Loucy (cell line): Measurements from ENCODE around the gene TBATA.
A peak's percentile ranks its signal among the peaks of the same experiment; 100 is the strongest.

ENCODE experiments used
- H2AFZ ChIP-seq: fragments of 200-600 bp; sonication (generic); 2 replicates; pipeline ENCODE4 v1.6.0; 2016; ENCODE audit warnings: antibody characterized with exemption, mild to moderate bottlenecking, low read length, moderate library complexity
- H3F3A ChIP-seq: fragments of 200-600 bp; 2 replicates; pipeline ENCODE4 v1.6.0; 2016; ENCODE audit warnings: antibody characterized with exemption, low read depth, mild to moderate bottlenecking
- H3K27me3 ChIP-seq: fragments of 200-600 bp; sonication (generic); 2 replicates; pipeline ENCODE4 v1.6.1; 2014; ENCODE audit warnings: low read length, mild to moderate bottlenecking; ENCODE audit not compliant: insufficient read depth, poor library complexity, severe bottlenecking
- H3K36me3 ChIP-seq: fragments of 200-600 bp; sonication (generic); 2 replicates; pipeline ENCODE4 v1.6.1; 2016; ENCODE audit warnings: low read length; ENCODE audit not compliant: insufficient read depth
- H3K4me1 ChIP-seq: fragments of 200-600 bp; sonication (generic); 2 replicates; pipeline ENCODE4 v1.5.1; 2014; ENCODE audit warnings: low read length, mild to moderate bottlenecking; ENCODE audit not compliant: insufficient read depth, poor library complexity, severe bottlenecking
- H3K4me2 ChIP-seq: fragments of 200-600 bp; sonication (generic); 2 replicates; pipeline ENCODE4 v1.6.0; 2014; ENCODE audit warnings: antibody characterized with exemption, low read length, low read depth, mild to moderate bottlenecking; ENCODE audit not compliant: poor library complexity, severe bottlenecking
- H3K4me3 ChIP-seq: fragments of 200-600 bp; sonication (generic); 2 replicates; pipeline ENCODE4 v1.5.1; 2014; ENCODE audit warnings: low read length, mild to moderate bottlenecking, mixed read lengths; ENCODE audit not compliant: poor library complexity, severe bottlenecking
- H3K79me2 ChIP-seq: fragments of 200-600 bp; sonication (generic); 2 replicates; pipeline ENCODE4 v1.6.1; 2014; ENCODE audit warnings: low read length; ENCODE audit not compliant: insufficient read depth
- H3K9ac ChIP-seq: fragments of 200-600 bp; sonication (generic); 2 replicates; pipeline ENCODE4 v1.6.0; 2014; ENCODE audit warnings: mild to moderate bottlenecking, low read depth, low read length, moderate library complexity; ENCODE audit not compliant: poor library complexity, severe bottlenecking
- H3K9me2 ChIP-seq: fragments of 200-600 bp; sonication (generic); replicated peaks from 2 replicates; pipeline ENCODE4 v1.6.1; 2016; ENCODE audit warnings: low read depth, low read length, mixed read lengths
- H3K9me3 ChIP-seq: fragments of 200-600 bp; sonication (generic); 2 replicates; pipeline ENCODE4 v1.6.1; 2014; ENCODE audit warnings: mild to moderate bottlenecking, antibody characterized with exemption, low read length, low read depth; ENCODE audit not compliant: insufficient read depth
- H4K20me1 ChIP-seq: fragments of 200-600 bp; sonication (generic); 2 replicates; pipeline ENCODE4 v1.6.0; 2014; ENCODE audit warnings: antibody characterized with exemption, low read length, mild to moderate bottlenecking; ENCODE audit not compliant: insufficient read depth, poor library complexity, severe bottlenecking
- CTCF ChIP-seq: fragments of 200-600 bp; sonication (generic); conservative IDR thresholded peaks from 2 replicates; pipeline ENCODE4 v1.5.1; 2014; ENCODE audit warnings: mild to moderate bottlenecking, antibody characterized with exemption, low read length
- EZH2phosphoT487 ChIP-seq: fragments of 200-600 bp; IDR thresholded peaks from 2 replicates; pipeline ENCODE4 v1.6.1; 2018; ENCODE audit warnings: antibody characterized with exemption, mild to moderate bottlenecking, moderate library complexity, borderline replicate concordance

The TBATA gene

GRCh38 chr10:70738006-70738760 is 47.0 kb downstream of the TBATA start:
- Histone ChIP-seq H2AFZ (no peak overlapping the region), H3K4me2 (no peak overlapping the region), H3K9me2 (no peaks in the 10 kb centered on the region), H3K4me1 (no peaks in the 10 kb centered on the region), H3K9me3 (no peaks in the 10 kb centered on the region), H3K27me3 (no peaks in the 10 kb centered on the region), H4K20me1 (no peaks in the 10 kb centered on the region), H3K36me3 (no peaks in the 10 kb centered on the region), H3K4me3 (no peak overlapping the region), H3K79me2 (no peaks in the 10 kb centered on the region), H3K9ac (no peak overlapping the region), H3F3A (no peaks in the 10 kb centered on the region)
- TF ChIP-seq CTCF (peak; percentile 35; the same call in 1 of the 2 replicates), EZH2phosphoT487 (no peak)

GRCh38 chr10:70737250-70737649 is 47.9 kb downstream of the TBATA start:
- H3K36me3 ChIP-seq, result no peaks in the 10 kb centered on the region
- no peaks in the 10 kb centered on the region for H3F3A ChIP-seq
- no peak for TF ChIP-seq EZH2phosphoT487
- no peak for TF ChIP-seq CTCF
- no peak overlapping the region for H3K9ac ChIP-seq
- H3K4me1 ChIP-seq, result no peaks in the 10 kb centered on the region
- no peaks in the 10 kb centered on the region for H3K79me2 ChIP-seq
- H3K4me2 ChIP-seq, result no peak overlapping the region
- H3K9me3 ChIP-seq, result no peaks in the 10 kb centered on the region
- no peaks in the 10 kb centered on the region for H3K27me3 ChIP-seq
- H3K9me2 ChIP-seq, result no peaks in the 10 kb centered on the region
- no peak overlapping the region for H2AFZ ChIP-seq
- no peaks in the 10 kb centered on the region for H4K20me1 ChIP-seq
- H3K4me3 ChIP-seq, result no peak overlapping the region

- Histone ChIP-seq H3K9me2 (no peaks in the 10 kb centered on the region), H3K4me2 (no peak overlapping the region), H4K20me1 (no peaks in the 10 kb centered on the region), H3K4me3 (no peak overlapping the region), H3K4me1 (no peaks in the 10 kb centered on the region), H3K9ac (no peak overlapping the region), H3F3A (no peaks in the 10 kb centered on the region), H3K9me3 (no peaks in the 10 kb centered on the region), H3K79me2 (no peaks in the 10 kb centered on the region), H3K27me3 (no peaks in the 10 kb centered on the region), H3K36me3 (no peaks in the 10 kb centered on the region), H2AFZ (no peak overlapping the region)
- no peak for TF ChIP-seq CTCF
- no peak for TF ChIP-seq EZH2phosphoT487
These were observed 48.7 kb downstream of the TBATA start for GRCh38 chr10:70736525-70736924.
